HG03520 (cell line): ENCODE measurements around the gene SRSF2.
"Not testable (repeated sequence)": the region's sequence is repeated elsewhere in the genome, so short reads cannot be mapped to it uniquely, and the experiment has no call there.

Experiments used
- ATAC-seq: cut with Tn5 transposase; IDR thresholded peaks from one replicate; pipeline ENCODE4 v1.9.1; 2021; ENCODE audit warnings: mild to moderate bottlenecking, moderate library complexity; ENCODE audit not compliant: unreplicated experiment

Gene SRSF2

DNA sequence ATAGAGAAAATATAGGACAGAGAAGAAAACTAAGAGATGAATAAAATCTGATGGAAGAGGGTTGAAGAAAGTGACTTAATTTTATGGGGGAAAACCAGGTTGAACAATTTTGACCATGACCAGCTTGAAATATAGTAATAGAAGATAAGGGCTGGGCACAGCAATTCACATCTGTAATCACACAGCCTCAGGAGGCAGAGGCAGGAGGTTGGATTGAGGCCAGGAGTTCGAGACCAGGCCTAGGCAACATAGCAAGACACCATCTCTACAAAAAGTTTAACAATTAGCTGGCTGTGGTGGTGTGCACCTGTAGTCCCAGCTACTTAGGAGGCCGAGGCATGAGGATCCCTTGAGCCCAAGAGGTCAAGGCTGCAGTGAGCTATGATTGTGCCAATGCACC is 35.1 kb downstream of the SRSF2 start:
- no peak for ATAC-seq

DNA sequence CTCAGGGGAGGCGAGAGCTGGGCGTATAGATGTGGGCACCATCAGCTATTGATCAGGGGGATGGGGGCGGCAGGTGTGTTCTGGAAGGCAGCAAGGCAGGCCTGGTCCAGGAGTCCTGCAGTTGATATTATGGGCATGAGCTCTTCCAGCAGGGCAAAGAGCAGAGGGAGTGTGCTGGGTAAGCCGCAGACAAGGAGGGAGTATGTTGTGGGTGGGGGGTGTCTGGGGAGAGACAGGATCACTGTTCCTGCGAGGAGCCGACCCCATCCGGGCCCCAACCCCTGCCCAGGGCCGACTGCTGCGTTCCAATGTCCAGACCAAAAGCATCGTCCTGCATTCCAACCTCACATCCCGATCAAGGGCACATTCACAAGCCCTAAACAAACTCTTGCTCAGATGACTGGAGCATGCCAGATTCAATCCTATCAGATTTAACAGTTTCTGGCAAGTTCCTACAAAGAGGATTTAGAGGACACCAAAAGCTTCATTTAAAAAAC is 35.6 kb downstream of the SRSF2 start:
- ATAC-seq: no peak

- no peak for ATAC-seq
Measured at GRCh38 chr17:76700617-76701470, 36.3 kb downstream of the SRSF2 start.

DNA sequence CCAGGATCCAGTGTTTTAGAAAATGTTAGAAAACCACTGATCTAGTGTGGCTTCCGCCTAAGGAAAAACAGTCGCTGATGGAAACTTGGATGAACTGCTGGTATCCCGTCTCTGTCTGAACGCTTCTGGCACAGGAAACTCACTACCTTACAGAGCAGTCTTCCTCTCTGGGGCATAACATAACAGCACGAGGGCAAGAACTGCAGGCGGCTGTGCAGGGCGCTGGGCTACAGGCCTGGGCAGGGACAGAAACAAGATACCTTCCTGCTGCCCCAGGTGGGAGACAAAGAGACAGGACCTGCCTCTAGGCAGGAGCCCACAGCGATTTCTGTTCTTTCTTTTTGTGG is 36.9 kb downstream of the SRSF2 start:
- ATAC-seq: no peak

GRCh38 chr17:76698466-76698977 is 38.6 kb downstream of the SRSF2 start:
- not testable (repeated sequence) for ATAC-seq

- ATAC-seq: no peak
Measured at GRCh38 chr17:76697702-76698465, 39.2 kb downstream of the SRSF2 start.

DNA sequence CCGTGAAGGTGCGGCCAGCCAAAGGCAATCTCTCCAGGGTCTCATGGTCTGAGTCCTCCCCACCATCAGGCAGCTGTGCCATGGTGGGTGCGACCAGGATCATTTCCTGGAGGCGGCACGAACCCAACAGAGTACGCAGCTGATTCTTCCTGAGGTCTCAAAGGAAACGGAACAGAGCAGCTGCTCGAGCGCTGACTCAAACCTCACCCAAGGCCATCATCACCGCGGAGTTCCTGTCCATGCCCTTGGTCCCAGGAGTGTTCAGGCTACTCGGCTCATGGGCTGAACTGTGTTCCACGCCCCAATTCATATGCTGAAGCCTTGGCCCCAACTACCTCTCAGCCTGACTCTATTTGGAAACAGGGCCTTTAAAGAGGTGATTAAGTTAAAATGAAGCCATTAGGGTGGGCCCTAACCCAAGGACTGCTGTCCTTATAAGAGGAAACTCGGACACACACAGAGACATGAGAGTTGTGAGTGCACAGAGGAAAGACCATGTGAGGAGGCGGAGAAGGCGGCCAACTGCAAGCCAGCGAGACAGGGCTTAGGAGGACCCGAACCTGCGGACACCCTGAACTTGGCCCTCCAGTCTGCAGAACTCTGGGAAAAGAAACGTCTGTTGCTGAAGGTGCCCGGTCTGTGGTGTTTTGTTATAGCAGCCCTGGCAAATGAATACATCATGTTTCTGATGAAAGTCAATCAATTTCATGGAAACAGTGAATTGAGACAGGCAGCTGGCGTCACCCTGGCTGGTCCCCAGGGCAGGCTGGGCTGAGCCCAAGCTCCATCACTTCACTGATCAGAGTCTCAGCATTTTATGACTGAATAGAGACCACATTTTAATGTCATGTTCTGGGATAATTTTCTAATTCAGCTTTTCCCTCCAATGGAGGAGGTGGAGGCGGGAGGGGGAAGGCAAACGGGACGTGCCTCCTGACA is 40.1 kb downstream of the SRSF2 start:
- ATAC-seq: no peak

DNA sequence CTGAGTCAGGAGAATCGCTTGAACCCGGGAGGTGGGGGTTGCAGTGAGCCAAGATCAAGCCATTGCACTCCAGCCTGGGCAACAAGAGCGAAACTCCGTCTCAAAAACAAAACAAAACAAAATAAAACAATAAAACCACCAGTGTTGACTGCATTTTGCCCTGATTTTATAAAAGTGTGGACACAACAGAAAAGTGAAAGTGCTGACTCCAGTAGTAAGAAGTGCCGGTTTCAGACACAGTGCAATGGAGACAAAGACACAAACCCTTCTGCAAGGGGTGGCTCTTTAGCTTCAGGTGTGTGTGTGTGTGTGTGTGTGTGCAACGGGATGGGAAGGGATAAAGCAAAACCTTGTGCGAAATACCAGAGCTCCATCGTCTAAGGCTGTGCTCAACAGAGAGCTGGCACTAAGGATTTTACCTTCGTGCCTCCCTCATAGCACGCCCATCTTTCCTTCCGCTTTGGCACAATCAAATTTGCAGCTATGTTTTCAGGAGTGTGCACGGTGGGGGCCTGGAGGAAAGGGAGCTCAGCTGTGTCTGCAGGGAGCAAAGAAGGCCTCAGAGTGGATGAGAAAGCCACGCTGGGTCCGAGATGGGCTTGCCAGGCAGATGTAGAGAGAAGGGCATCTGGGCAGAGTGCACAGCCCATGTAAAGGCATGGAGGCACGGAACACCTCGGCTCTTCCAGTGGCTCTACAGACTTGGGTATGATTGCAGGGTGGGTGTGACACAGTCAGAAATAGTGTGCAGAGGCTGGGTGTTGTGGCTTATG is 41.9 kb downstream of the SRSF2 start:
- ATAC-seq: no peak

- no peak for ATAC-seq
Measured at GRCh38 chr17:76691379-76692191, 45.5 kb downstream of the SRSF2 start.

GRCh38 chr17:76690596-76691280 is 46.4 kb downstream of the SRSF2 start:
- no peak for ATAC-seq

DNA sequence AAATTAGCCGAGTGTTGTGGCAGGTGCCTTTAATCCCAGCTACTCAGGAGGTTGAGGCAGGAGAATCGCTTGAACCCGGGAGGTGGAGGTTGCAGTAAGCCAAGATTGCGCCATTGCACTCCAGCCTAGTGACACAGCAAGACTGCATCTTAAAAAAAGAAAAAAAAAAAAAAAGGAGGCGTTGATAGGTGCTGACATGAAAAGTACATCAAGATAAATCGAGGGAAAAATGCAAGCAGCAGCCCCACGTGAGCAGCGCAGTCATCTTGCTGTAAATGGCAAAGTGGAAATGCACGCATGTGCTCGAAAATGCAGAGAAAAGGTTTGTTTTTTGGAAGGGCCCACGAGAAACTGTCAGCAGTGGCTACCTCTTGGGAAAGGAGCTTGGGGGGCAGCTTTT is 47.3 kb downstream of the SRSF2 start:
- no peak for ATAC-seq

GRCh38 chr17:76688165-76688622 is 48.9 kb downstream of the SRSF2 start:
- ATAC-seq: no peak

- no peak for ATAC-seq
Measured at GRCh38 chr17:76687298-76688164, 49.6 kb downstream of the SRSF2 start.

GRCh38 chr17:76686538-76687297 is 50.4 kb downstream of the SRSF2 start:
- ATAC-seq: no peak

DNA sequence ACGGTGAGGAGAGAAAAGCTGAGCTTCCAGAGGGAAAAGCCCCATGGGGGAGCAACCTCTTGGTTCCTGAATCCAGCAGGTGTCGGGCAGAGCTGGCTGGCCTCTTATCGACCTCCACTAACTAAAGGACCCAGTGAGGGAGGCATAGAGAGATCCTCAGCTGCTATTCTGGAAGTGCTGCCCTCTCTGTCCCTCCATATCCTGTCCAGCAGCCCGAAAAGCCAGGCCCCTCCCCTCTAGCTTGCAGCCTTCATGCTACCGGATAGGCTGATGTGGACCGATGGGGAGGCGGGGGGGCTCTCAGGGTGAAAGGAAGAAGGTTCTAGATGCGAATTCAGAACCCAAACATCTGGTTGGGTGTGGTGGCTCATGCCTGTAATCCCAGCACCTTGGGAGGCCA is 51.3 kb downstream of the SRSF2 start:
- no peak for ATAC-seq

DNA sequence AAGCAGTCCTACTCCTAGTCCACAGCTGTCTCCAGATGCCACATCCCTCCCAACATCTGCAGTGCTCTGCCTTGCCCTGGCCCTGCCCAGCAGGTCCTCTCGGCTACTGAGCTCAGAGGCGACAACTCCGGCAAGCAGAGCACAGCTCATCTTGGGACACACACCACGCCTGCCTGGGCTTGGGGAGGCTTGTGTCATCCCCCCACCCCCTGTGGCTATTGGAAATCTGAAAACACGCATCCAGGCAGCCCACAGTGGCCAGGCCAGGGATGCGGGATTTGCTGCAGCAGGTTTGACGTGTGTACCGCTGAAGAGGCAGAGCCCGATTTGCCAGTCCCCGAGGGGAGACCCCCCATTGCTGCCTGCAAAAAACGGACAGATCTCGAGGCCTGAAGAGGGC is 51.8 kb downstream of the SRSF2 start:
- ATAC-seq: no peak

GRCh38 chr17:76684756-76685155 is 52.4 kb downstream of the SRSF2 start:
- no peak for ATAC-seq
